Measurements from ENCODE around the gene NHLRC1.

Gene NHLRC1

DNA sequence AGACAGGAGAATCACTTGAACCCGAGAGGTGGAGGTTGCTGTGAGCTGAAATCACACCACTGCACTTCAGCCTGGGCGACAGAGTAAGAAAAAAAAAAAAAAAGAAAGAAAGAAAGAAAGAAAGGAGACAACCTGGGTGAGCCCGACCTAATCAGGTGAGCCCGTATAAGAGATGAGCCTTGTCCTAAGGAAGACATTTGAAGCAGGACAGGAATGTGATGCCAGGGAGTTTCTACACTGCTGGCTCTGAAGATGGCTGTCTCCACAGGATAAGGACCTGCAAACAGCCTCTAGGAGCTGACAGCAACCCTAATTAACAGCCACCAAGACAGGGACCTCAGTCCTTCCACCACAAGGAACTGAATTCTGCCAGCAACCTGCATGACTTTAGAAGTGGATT, 41.9 kb downstream of the NHLRC1 start:
- no peak for DNase-seq

DNA sequence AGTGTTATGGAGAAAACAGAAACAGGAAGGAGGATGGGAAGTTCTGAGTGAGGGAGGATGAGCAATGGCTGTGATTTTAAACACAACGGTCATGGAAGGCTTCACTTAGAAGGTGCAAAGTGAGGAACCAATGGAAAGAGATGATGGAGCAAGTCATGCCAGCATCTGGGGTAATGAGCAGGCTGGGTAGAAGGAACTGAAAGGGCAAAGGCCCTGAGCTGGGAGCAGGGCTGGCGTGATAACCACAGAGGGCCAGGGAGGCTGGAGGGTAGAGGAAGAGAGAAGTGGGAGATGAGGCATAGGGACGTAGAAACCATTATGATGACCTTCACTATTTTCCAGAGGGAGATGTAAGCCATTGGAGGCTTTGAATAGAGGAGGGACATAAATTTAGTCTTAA, 43.6 kb downstream of the NHLRC1 start:
- DNase-seq = no peak

DNA sequence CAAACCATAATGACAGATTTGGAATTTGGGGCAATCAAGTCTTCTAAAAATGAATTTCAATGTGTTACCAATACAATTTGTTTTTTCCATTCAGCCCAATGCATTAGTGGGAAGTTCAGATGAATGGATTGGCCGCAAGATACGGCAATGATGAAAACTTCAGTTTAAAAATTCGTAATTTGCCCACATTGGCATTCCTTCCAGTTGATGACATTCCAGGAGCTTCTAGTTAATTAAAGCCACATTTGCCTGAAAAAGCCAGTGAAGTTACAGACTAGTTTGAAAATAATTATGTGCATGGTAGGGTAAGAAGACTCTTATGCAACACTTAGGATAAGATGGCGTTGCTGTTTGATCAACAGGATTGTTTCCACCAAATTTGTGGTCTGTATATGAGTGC, 46.2 kb downstream of the NHLRC1 start:
- DNase-seq = no peak

DNA sequence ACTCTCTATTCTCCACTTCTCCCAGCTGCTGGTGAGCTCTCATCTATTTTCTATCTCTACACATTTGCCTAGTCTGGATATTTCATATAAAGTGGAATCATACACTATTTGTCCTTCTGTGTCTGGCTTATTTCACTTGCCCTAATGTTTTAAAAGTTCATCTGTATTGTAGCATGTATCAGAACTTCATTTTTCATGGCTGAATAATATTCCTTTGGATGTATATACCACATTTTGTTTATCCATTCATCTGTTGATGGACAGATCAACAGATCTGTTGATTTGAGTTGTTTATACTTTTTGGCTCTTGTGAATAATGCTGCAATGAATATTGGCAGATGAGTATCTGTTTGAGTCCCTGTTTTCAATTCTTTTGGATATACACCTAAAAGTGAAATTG, 49.6 kb downstream of the NHLRC1 start:
- DNase-seq = no peak

DNA sequence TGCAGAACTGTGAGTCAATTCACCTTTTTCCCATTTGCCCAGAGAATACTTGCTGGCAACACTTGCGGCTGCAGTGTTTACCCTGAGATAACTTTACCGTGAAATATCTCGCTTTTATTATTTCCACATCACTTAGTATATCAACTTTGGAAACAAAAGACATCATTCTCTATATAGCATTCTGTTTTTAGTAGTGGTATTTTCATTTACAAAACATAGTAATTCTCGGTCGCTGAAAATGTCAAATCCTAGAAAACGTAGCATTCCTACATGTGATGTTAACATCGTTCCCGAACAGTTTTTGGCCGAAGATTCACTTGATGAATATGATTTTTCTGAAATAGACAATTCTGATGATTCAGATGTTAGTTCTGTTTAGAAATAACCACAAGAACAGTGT, 52.0 kb downstream of the NHLRC1 start:
- no peak for DNase-seq

Measured in activated naive CD4-positive, alpha-beta T cell treated with Interleukin-2 at 50 U/mL for 16 hours (primary cell).